ENCODE data around the gene CMSS1. TPM values are rescaled to one million over a fixed set of nuclear protein-coding genes. Genes with fewer than 3 reads are reported as not detected.

Gene CMSS1
- total RNA-seq, 1 experiment from 2014 or later: 98.6 TPM

GRCh38 chr3:100019719-100020118 lies 202.1 kb downstream of the CMSS1 start:
- intact Hi-C loops (cut with micrococcal nuclease; ENCODE audit: unreplicated experiment): no loop called here
- Histone ChIP-seq H3K4me1 (ENCODE audit: insufficient read depth, low read length, poor library complexity, severe bottlenecking) (no peaks in the 10 kb centered on the region), H3K27ac (ENCODE audit: low read depth, low read length, poor library complexity, severe bottlenecking) (no peak overlapping the region), H3K36me3 (ENCODE audit: insufficient read depth, low read length, poor library complexity, severe bottlenecking) (no peaks in the 10 kb centered on the region), H3K9me3 (ENCODE audit: low read depth, low read length, poor library complexity, severe bottlenecking) (peaks cover 5% of the 10 kb centered on the region), H3K4me3 (ENCODE audit: low read depth, low read length, poor library complexity, severe bottlenecking) (no peak overlapping the region), H3K27me3 (replicated peaks; ENCODE audit: insufficient read depth, low read depth, low read length, poor library complexity) (no peaks in the 10 kb centered on the region)
- TF ChIP-seq EZH2 (IDR thresholded peaks at IDR 0.05; ENCODE audit: borderline replicate concordance, low read depth, low read length, poor library complexity, severe bottlenecking) (no peak), CTCF (conservative IDR thresholded peaks at IDR 0.05; ENCODE audit: low read depth, low read length) (no peak)
- no peak for DNase-seq (ENCODE audit: low spot score)
- POLR2A ChIA-PET (ENCODE audit: low non-redundant PET): interaction anchor here (0.6 kb wide), 1 partner anchor 139 kb away, joined by 3 read pairs; no protein-coding TSS in a partner anchor
- CTCF ChIA-PET: no interaction called here
- no TSS peak for BruUV-seq (replicated peaks)

GRCh38 chr3:100020876-100021644 lies 203.4 kb downstream of the CMSS1 start:
- TF ChIP-seq CTCF (conservative IDR thresholded peaks at IDR 0.05; ENCODE audit: low read depth, low read length): no peak
- TF ChIP-seq EZH2 (IDR thresholded peaks at IDR 0.05; ENCODE audit: borderline replicate concordance, low read depth, low read length, poor library complexity, severe bottlenecking): no peak
- BruUV-seq (replicated peaks): no TSS peak
- Histone ChIP-seq H3K27ac (ENCODE audit: low read depth, low read length, poor library complexity, severe bottlenecking) (no peak overlapping the region), H3K4me1 (ENCODE audit: insufficient read depth, low read length, poor library complexity, severe bottlenecking) (no peaks in the 10 kb centered on the region), H3K9me3 (ENCODE audit: low read depth, low read length, poor library complexity, severe bottlenecking) (no peaks in the 10 kb centered on the region), H3K27me3 (replicated peaks; ENCODE audit: insufficient read depth, low read depth, low read length, poor library complexity) (no peaks in the 10 kb centered on the region), H3K36me3 (ENCODE audit: insufficient read depth, low read length, poor library complexity, severe bottlenecking) (no peaks in the 10 kb centered on the region), H3K4me3 (ENCODE audit: low read depth, low read length, poor library complexity, severe bottlenecking) (no peak overlapping the region)
- DNase-seq (ENCODE audit: low spot score): no peak
- intact Hi-C loops (cut with micrococcal nuclease; ENCODE audit: unreplicated experiment): no loop called here
- ChIA-PET CTCF (no interaction called here), POLR2A (ENCODE audit: low non-redundant PET) (no interaction called here)

GRCh38 chr3:100022506-100022905 lies 204.8 kb downstream of the CMSS1 start:
- no TSS peak for BruUV-seq (replicated peaks)
- ChIA-PET CTCF (no interaction called here), POLR2A (ENCODE audit: low non-redundant PET) (no interaction called here)
- no peaks in the 10 kb centered on the region for H3K27me3 ChIP-seq (replicated peaks; ENCODE audit: insufficient read depth, low read depth, low read length, poor library complexity)
- DNase-seq (ENCODE audit: low spot score): no peak
- no peaks in the 10 kb centered on the region for H3K36me3 ChIP-seq (ENCODE audit: insufficient read depth, low read length, poor library complexity, severe bottlenecking)
- no peak for TF ChIP-seq EZH2 (IDR thresholded peaks at IDR 0.05; ENCODE audit: borderline replicate concordance, low read depth, low read length, poor library complexity, severe bottlenecking)
- no peak for TF ChIP-seq CTCF (conservative IDR thresholded peaks at IDR 0.05; ENCODE audit: low read depth, low read length)
- H3K4me1 ChIP-seq (ENCODE audit: insufficient read depth, low read length, poor library complexity, severe bottlenecking): no peaks in the 10 kb centered on the region
- no peaks in the 10 kb centered on the region for H3K9me3 ChIP-seq (ENCODE audit: low read depth, low read length, poor library complexity, severe bottlenecking)
- intact Hi-C loops (cut with micrococcal nuclease; ENCODE audit: unreplicated experiment): no loop called here
- no peak overlapping the region for H3K27ac ChIP-seq (ENCODE audit: low read depth, low read length, poor library complexity, severe bottlenecking)
- H3K4me3 ChIP-seq (ENCODE audit: low read depth, low read length, poor library complexity, severe bottlenecking): no peak overlapping the region

Measured in A673 (cell line).